ENCODE data around the gene AMN1. TPM values are rescaled to one million over a fixed set of nuclear protein-coding genes. Genes with fewer than 3 reads are reported as not detected.
"Not testable (repeated sequence)": the region's sequence is repeated elsewhere in the genome, so short reads cannot be mapped to it uniquely, and the experiment has no call there.

Gene AMN1
- 15.6 and 23.6 TPM in 2 replicates for total RNA-seq (2014; rRNA removed; shearing (Covaris generic); ENCODE audit: low replicate concordance)

GRCh38 chr12:31728917-31729640 is at the start of gene AMN1:
Gene AMN1, minus strand, starts transcription at chr12:31729021. Its CDS starts 13 bp downstream, at chr12:31729008.
- peak; percentile 100 for DNase-seq
- Histone ChIP-seq H3K27me3 (no peaks in the 10 kb centered on the region; the same call in 1 of the 2 replicates), H3K4me3 (peak within 1 kb of the TSS; percentile 63), H3K9me3 (peaks cover 9% of the 10 kb centered on the region), H3K36me3 (no peaks in the 10 kb centered on the region)

- no peak for DNase-seq
- Histone ChIP-seq H3K27me3 (peaks cover 8% of the 10 kb centered on the region), H3K9me3 (no peaks in the 10 kb centered on the region)
Observed at GRCh38 chr12:31773867-31774266, 45.0 kb upstream of the AMN1 start.

GRCh38 chr12:31773223-31773750 is 44.5 kb upstream of the AMN1 start:
- no peaks in the 10 kb centered on the region for H3K36me3 ChIP-seq
- no peak overlapping the region for H3K4me3 ChIP-seq
- H3K9me3 ChIP-seq = no peaks in the 10 kb centered on the region
- H3K27me3 ChIP-seq = peaks cover 8% of the 10 kb centered on the region
- DNase-seq = no peak

More at GRCh38 chr12:31773867-31774266, 45.0 kb upstream of the AMN1 start:
- no peaks in the 10 kb centered on the region for H3K36me3 ChIP-seq
- H3K4me3 ChIP-seq = no peak overlapping the region

GRCh38 chr12:31772685-31773222 is 43.9 kb upstream of the AMN1 start:
- no peak for DNase-seq
- no peak overlapping the region for H3K4me3 ChIP-seq
- no peaks in the 10 kb centered on the region for H3K9me3 ChIP-seq

GRCh38 chr12:31772186-31772585 is 43.4 kb upstream of the AMN1 start:
- peaks cover 8% of the 10 kb centered on the region for H3K27me3 ChIP-seq
- no peak for DNase-seq
- H3K4me3 ChIP-seq = no peak overlapping the region
- H3K36me3 ChIP-seq = no peaks in the 10 kb centered on the region
- H3K9me3 ChIP-seq = no peaks in the 10 kb centered on the region

More at GRCh38 chr12:31772685-31773222, 43.9 kb upstream of the AMN1 start:
- H3K36me3 ChIP-seq = no peaks in the 10 kb centered on the region
- H3K27me3 ChIP-seq = peaks cover 8% of the 10 kb centered on the region

DNA sequence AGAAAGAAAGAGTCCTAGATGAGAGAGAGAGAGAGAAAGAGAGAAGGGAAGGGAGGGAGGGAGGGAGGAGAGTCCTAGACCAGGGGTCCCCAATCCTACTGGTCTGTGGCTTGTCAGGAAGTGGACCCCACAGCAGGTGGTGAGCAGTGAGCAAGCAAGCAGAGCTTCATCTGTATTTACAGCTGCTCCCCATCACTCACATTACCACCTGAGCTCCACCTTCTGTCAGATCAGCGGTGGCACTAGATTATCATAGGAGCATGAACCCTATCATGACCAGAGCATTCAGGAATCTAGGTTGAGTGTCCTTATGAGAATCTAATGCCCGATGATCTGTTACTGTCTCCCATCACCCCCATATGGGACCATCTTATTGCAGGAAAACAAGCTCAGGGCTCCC is 39.2 kb upstream of the AMN1 start:
- Histone ChIP-seq H3K4me3 (no peak overlapping the region), H3K27me3 (no peaks in the 10 kb centered on the region), H3K9me3 (no peaks in the 10 kb centered on the region), H3K36me3 (no peaks in the 10 kb centered on the region)
- no peak for DNase-seq

DNA sequence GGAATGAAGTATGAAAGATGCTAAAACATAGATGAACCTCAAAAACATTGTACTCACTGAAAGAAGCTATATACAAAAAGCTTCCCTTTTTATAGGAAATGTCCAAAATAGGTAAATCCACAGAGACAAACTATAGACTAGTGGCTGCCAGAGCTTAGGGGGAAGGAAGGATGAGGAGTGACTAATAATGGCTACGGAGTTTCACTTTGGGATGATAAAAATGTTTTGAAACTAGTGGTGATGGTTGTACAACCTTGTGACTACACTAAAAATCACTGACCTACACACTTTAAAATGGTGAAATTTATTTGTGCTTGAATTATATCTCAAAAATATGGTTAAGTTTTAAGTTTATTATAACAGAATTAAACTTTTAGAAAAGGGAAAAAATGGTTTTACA is 37.1 kb upstream of the AMN1 start:
- H3K36me3 ChIP-seq = no peaks in the 10 kb centered on the region
- no peaks in the 10 kb centered on the region for H3K27me3 ChIP-seq
- H3K4me3 ChIP-seq = no peak overlapping the region
- DNase-seq = no peak
- peaks cover 5% of the 10 kb centered on the region for H3K9me3 ChIP-seq

GRCh38 chr12:31759632-31760459 is 31.0 kb upstream of the AMN1 start:
- Histone ChIP-seq H3K9me3 (peaks cover 5% of the 10 kb centered on the region), H3K27me3 (no peaks in the 10 kb centered on the region), H3K4me3 (no peak overlapping the region), H3K36me3 (no peaks in the 10 kb centered on the region)
- no peak for DNase-seq

GRCh38 chr12:31758297-31758696 is 29.5 kb upstream of the AMN1 start:
- not testable (repeated sequence) for H3K27me3 ChIP-seq, DNase-seq, H3K9me3 ChIP-seq

GRCh38 chr12:31756977-31757420 is 28.2 kb upstream of the AMN1 start:
- no peaks in the 10 kb centered on the region for H3K36me3 ChIP-seq
- no peaks in the 10 kb centered on the region for H3K9me3 ChIP-seq
- peak; percentile 21 for DNase-seq

More at GRCh38 chr12:31758297-31758696, 29.5 kb upstream of the AMN1 start:
- not testable (repeated sequence) for H3K4me3 ChIP-seq, H3K36me3 ChIP-seq

DNA sequence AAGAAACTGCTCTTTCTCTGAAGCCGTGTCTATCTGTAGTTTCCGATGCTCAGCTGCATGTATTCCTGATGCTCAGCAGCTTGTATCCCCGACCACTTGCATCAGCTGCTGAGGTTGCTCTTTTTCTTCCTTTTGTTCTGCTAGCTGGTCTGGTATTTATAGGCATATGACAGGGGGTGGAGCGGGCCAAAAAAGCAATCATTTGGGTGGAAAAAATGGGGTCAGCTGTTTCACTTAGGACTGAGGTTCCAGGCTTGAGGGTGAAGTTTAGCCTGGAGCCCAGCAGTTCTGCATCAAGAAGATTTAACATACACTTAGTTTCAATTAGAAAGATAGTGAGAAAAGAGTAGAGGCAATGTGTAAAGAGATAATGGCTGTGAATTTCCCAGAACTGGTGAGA is 23.6 kb upstream of the AMN1 start:
- Histone ChIP-seq H3K27me3 (no peaks in the 10 kb centered on the region), H3K9me3 (peaks cover 17% of the 10 kb centered on the region), H3K4me3 (no peak overlapping the region), H3K36me3 (no peaks in the 10 kb centered on the region)
- DNase-seq = no peak

More at GRCh38 chr12:31756977-31757420, 28.2 kb upstream of the AMN1 start:
- Histone ChIP-seq H3K27me3 (no peaks in the 10 kb centered on the region), H3K4me3 (no peak overlapping the region)

GRCh38 chr12:31751085-31751484 is 22.3 kb upstream of the AMN1 start:
- H3K27me3 ChIP-seq = no peaks in the 10 kb centered on the region
- H3K36me3 ChIP-seq = no peaks in the 10 kb centered on the region
- no peak for DNase-seq
- peaks cover 17% of the 10 kb centered on the region for H3K9me3 ChIP-seq
- no peak overlapping the region for H3K4me3 ChIP-seq

DNA sequence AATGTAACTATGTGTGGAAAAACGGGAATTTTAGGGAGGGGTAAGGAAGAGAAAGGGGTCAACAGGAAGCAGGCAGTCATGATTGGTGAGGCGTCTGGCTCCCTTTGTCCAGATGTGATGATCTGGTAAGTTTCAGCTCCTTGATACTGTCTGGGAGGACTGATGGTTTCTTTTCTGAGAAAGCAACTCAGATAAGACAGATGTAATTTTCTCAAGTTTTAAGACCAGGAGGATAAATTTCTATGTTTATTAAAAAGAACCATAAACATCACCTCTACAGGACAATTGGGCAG is 21.9 kb upstream of the AMN1 start:
- no peaks in the 10 kb centered on the region for H3K27me3 ChIP-seq
- H3K36me3 ChIP-seq = no peaks in the 10 kb centered on the region
- DNase-seq = no peak
- H3K4me3 ChIP-seq = no peak overlapping the region
- peaks cover 17% of the 10 kb centered on the region for H3K9me3 ChIP-seq

- Histone ChIP-seq H3K36me3 (no peaks in the 10 kb centered on the region), H3K9me3 (peaks cover 17% of the 10 kb centered on the region), H3K4me3 (no peak overlapping the region), H3K27me3 (no peaks in the 10 kb centered on the region)
- peak; percentile 83 for DNase-seq
Observed at GRCh38 chr12:31749024-31749704, 20.3 kb upstream of the AMN1 start.

DNA sequence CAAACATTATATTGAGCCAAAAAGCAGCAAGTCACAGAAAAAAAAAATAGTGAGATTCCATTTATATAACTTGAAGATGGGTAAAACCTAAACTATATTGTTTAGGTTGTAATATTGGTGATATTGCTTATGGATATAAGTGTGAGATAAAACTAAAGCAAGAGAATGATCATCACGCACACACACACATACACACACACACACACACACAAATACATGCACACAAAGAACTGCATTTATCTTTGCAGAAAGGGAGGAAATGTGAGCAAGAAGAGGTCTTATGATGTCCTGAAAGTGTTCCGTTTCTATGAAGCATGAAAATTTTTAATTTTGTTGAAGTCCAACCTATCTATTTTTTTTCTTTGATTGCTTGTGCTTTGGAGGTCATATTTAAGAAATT is 16.4 kb upstream of the AMN1 start:
- DNase-seq = no peak
- Histone ChIP-seq H3K27me3 (no peaks in the 10 kb centered on the region), H3K36me3 (no peaks in the 10 kb centered on the region), H3K9me3 (peaks cover 17% of the 10 kb centered on the region), H3K4me3 (no peak overlapping the region)

- not testable (repeated sequence) for H3K27me3 ChIP-seq, DNase-seq, H3K4me3 ChIP-seq, H3K36me3 ChIP-seq
- peaks cover 17% of the 10 kb centered on the region for H3K9me3 ChIP-seq
Observed at GRCh38 chr12:31744363-31744762, 15.5 kb upstream of the AMN1 start.

DNA sequence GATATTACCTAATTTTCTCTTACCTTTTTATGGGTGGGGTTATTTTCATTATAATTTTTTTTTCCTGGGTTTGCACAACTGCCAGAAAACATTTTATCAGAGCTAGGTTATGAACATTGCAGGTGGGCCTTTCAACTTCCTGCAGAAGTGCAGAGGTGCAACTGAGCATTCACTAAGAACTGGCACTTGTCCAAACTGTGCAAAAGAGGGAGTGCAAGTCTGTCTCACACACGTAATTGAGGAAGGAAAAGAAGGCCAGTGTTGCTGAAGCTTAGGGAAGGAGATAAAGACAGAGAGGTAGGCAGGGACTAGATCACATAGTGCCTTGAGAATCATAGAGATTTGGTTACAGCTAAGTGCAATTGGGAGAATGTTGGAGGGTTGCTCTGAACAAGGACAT is 14.1 kb upstream of the AMN1 start:
- H3K9me3 ChIP-seq = peaks cover 4% of the 10 kb centered on the region
- no peaks in the 10 kb centered on the region for H3K27me3 ChIP-seq

More for the DNA sequence above, 14.1 kb upstream of the AMN1 start:
- Histone ChIP-seq H3K4me3 (no peak overlapping the region), H3K36me3 (no peaks in the 10 kb centered on the region)
- no peak for DNase-seq
